ENCODE measurements around the gene CEBPG. TPM values are rescaled to one million over a fixed set of nuclear protein-coding genes. Genes with fewer than 3 reads are reported as not detected.
A peak's percentile ranks its signal among the peaks of the same experiment; 100 is the strongest.

The CEBPG gene
- total RNA-seq, 1 donor from 2014 or later, result 59.3 TPM

- H3K4me2 ChIP-seq, result no peak overlapping the region
- Mint-ChIP-seq H3K27ac (peak overlapping the region; percentile 76), H3K27me3 (ENCODE audit: insufficient read depth, low read depth) (peaks cover 2% of the 10 kb centered on the region), H3K4me3 (no peak overlapping the region), H3K36me3 (no peaks in the 10 kb centered on the region), H3K4me1 (peaks cover 11% of the 10 kb centered on the region), H3K9me3 (no peaks in the 10 kb centered on the region)
- no peaks in the 10 kb centered on the region for H3F3A ChIP-seq (ENCODE audit: low read depth)
- no peaks in the 10 kb centered on the region for H3K4me1 ChIP-seq
- peak; percentile 66 for DNase-seq (ENCODE audit: low spot score)
- H3K9me3 ChIP-seq (ENCODE audit: low read depth), result no peaks in the 10 kb centered on the region
- H3K27me3 ChIP-seq, result no peaks in the 10 kb centered on the region
- TF ChIP-seq CTCF (IDR thresholded peaks at IDR 0.05) (peak; percentile 53), EZH2phosphoT487 (IDR thresholded peaks at IDR 0.05) (no peak)
- H2AFZ ChIP-seq (replicated peaks), result no peak overlapping the region
- H3K4me3 ChIP-seq, result no peak overlapping the region
- H4K20me1 ChIP-seq (ENCODE audit: low read depth), result peaks cover 28% of the 10 kb centered on the region
- H3K27ac ChIP-seq, result no peak overlapping the region
- H3K79me2 ChIP-seq (ENCODE audit: low read depth), result no peaks in the 10 kb centered on the region
- no peaks in the 10 kb centered on the region for H3K36me3 ChIP-seq
- H3K9ac ChIP-seq, result no peak overlapping the region
These were observed 24.2 kb downstream of the CEBPG start for GRCh38 chr19:33397536-33398360.

- TF ChIP-seq EZH2 (IDR thresholded peaks at IDR 0.05), result no peak
- TF ChIP-seq CTCF (IDR thresholded peaks at IDR 0.05), result no peak
- TF ChIP-seq EZH2phosphoT487 (IDR thresholded peaks at IDR 0.05), result no peak
- Histone ChIP-seq H3F3A (ENCODE audit: low read depth) (no peaks in the 10 kb centered on the region), H3K9me3 (ENCODE audit: low read depth) (no peaks in the 10 kb centered on the region), H3K4me2 (no peak overlapping the region), H4K20me1 (ENCODE audit: low read depth) (peaks cover 22% of the 10 kb centered on the region), H3K27me3 (no peaks in the 10 kb centered on the region), H3K36me3 (no peaks in the 10 kb centered on the region), H3K79me2 (ENCODE audit: low read depth) (no peaks in the 10 kb centered on the region), H3K4me3 (no peak overlapping the region), H3K9ac (no peak overlapping the region), H2AFZ (replicated peaks) (no peak overlapping the region), H3K4me1 (no peaks in the 10 kb centered on the region), H3K27ac (no peak overlapping the region)
- no peak for DNase-seq (ENCODE audit: low spot score)
- Mint-ChIP-seq H3K4me1 (peaks cover 11% of the 10 kb centered on the region), H3K4me3 (no peak overlapping the region), H3K36me3 (no peaks in the 10 kb centered on the region), H3K27me3 (ENCODE audit: insufficient read depth, low read depth) (peaks cover 2% of the 10 kb centered on the region), H3K27ac (peak overlapping the region; percentile 76), H3K9me3 (no peaks in the 10 kb centered on the region)
These were observed 25.0 kb downstream of the CEBPG start for GRCh38 chr19:33398361-33399060.

GRCh38 chr19:33399081-33399744, 25.7 kb downstream of the CEBPG start:
- peaks cover 2% of the 10 kb centered on the region for H3K27me3 Mint-ChIP-seq (ENCODE audit: insufficient read depth, low read depth)
- H3K4me3 ChIP-seq, result no peak overlapping the region
- H3K4me2 ChIP-seq, result no peak overlapping the region
- peaks cover 7% of the 10 kb centered on the region for H3K4me1 Mint-ChIP-seq
- H3K36me3 ChIP-seq, result no peaks in the 10 kb centered on the region
- H2AFZ ChIP-seq (replicated peaks), result no peak overlapping the region
- H3K9me3 Mint-ChIP-seq, result no peaks in the 10 kb centered on the region
- no peaks in the 10 kb centered on the region for H3K9me3 ChIP-seq (ENCODE audit: low read depth)
- no peaks in the 10 kb centered on the region for H3K27me3 ChIP-seq
- no peak for TF ChIP-seq CTCF (IDR thresholded peaks at IDR 0.05)
- no peak for TF ChIP-seq EZH2 (IDR thresholded peaks at IDR 0.05)
- TF ChIP-seq EZH2phosphoT487 (IDR thresholded peaks at IDR 0.05), result no peak
- no peaks in the 10 kb centered on the region for H3K4me1 ChIP-seq
- H3K27ac Mint-ChIP-seq, result peak overlapping the region; percentile 18
- no peaks in the 10 kb centered on the region for H3K79me2 ChIP-seq (ENCODE audit: low read depth)
- H4K20me1 ChIP-seq (ENCODE audit: low read depth), result peaks cover 15% of the 10 kb centered on the region
- H3K36me3 Mint-ChIP-seq, result no peaks in the 10 kb centered on the region
- no peak for DNase-seq (ENCODE audit: low spot score)
- no peak overlapping the region for H3K9ac ChIP-seq
- H3K27ac ChIP-seq, result no peak overlapping the region
- no peaks in the 10 kb centered on the region for H3F3A ChIP-seq (ENCODE audit: low read depth)
- peak overlapping the region; percentile 21 for H3K4me3 Mint-ChIP-seq
